Ovary (tissue), 3 donors: ENCODE results near the gene HIKESHI.

ENCODE experiments used
- CTCF ChIP-seq, 3 donors: fragments of 450-650 bp in 2 of 3; fragments of 200-600 bp in 1 of 3; IDR thresholded peaks; one replicate each; pipeline versions ENCODE4 v1.5.1 to v1.8.0; 2016 to 2022; ENCODE audit warnings: antibody characterized with exemption in 3 of 3, mild to moderate bottlenecking in 1 of 3
- POLR2A ChIP-seq: fragments of 450-650 bp; IDR thresholded peaks from one replicate; pipeline ENCODE4 v1.6.1; 2017; ENCODE audit warnings: antibody characterized with exemption, mild to moderate bottlenecking, moderate library complexity
- donor health status: DM: no; HTN: no; CAD: no.

- TF ChIP-seq CTCF (IDR thresholded peaks at IDR 0.05): no peak
- no peak for TF ChIP-seq POLR2A
These were observed 32.4 kb upstream of the HIKESHI start for GRCh38 chr11:86269645-86270044.
